Thyroid gland (tissue), 4 donors: Measurements from ENCODE around the gene BMPR2.

Experiments
- CTCF ChIP-seq, 6 experiments: fragments of 200-600 bp in 3 of 6; fragments of 450-650 bp in 3 of 6; sonication (generic) in 3 of 6; IDR thresholded peaks; one replicate each; pipeline ENCODE4 v1.5.1; 2016 to 2019; ENCODE audit warnings: antibody characterized with exemption in 6 of 6, mild to moderate bottlenecking in 2 of 6, inconsistent platforms in 1 of 6, moderate library complexity in 1 of 6
- POLR2A ChIP-seq, 2 donors: fragments of 450-650 bp; IDR thresholded peaks; one replicate each; pipeline ENCODE4 v1.6.1; 2017; ENCODE audit warnings: antibody characterized with exemption in 2 of 2, mild to moderate bottlenecking in 2 of 2, moderate library complexity in 1 of 2

GRCh38 chr2:202589582-202589949, 213.4 kb downstream of the BMPR2 start:
- no peak for TF ChIP-seq POLR2A (IDR thresholded peaks at IDR 0.05)
- TF ChIP-seq CTCF (IDR thresholded peaks at IDR 0.05) = no peak
